GM18909 (cell line): ENCODE data around the gene ANKRD44.

ENCODE experiments used
- ATAC-seq: cut with Tn5 transposase; IDR thresholded peaks from one replicate; pipeline ENCODE4 v1.9.1; 2021; ENCODE audit warnings: mild to moderate bottlenecking; ENCODE audit not compliant: unreplicated experiment, poor library complexity

ANKRD44 gene

DNA sequence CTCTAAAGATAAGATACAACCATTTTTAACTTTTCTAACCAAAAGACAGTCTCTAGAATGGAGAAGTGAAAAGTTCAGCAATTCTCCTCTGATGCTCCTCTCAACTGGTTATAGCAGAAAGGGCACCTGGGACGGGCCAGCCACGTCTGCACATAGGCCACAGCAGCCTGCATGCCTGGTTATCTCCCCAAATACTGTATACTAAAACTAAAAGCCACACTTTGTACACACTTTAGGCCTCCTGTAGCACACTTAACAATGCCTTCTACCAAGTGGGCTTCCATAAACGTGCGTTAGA, 179.1 kb downstream of the ANKRD44 start:
- peak; percentile 79 for ATAC-seq

DNA sequence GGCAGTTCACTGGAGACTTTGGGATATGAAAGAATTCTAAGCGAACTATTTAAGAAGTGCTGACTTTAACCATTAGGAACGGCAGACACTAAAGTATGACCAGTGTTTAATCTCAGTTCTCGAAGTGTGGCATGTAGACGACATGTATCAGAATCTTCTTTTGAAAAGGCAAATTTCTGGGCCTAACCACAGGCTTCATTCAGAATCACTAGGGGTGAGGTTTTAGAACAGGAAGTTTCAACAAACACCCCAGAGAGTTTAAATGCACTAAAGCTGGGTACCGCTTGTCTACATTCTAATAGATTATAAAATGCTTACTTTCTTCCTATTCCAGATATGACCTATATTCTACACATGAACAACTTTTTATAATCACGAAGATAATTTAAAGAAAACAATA, 180.3 kb downstream of the ANKRD44 start:
- peak; percentile 86 for ATAC-seq

DNA sequence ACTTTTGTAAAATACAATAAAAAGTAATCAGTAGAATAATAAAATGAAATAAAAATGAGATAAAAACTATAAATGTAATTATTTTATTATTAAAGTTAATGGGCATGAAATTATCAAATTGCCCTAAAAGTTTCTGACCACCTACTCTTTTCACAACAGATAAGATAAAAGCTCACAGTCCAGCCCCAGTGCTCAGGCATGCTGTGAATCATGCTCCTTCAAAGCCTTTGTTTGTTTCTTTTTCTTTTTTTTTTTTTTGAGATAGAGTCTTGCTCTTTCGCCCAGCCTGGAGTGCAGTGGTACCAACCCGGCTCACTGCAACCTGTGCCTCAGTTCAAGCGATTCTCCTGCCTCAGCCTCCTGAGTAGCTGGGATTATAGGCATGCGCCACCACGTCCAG, 181.7 kb downstream of the ANKRD44 start:
- ATAC-seq = no peak

DNA sequence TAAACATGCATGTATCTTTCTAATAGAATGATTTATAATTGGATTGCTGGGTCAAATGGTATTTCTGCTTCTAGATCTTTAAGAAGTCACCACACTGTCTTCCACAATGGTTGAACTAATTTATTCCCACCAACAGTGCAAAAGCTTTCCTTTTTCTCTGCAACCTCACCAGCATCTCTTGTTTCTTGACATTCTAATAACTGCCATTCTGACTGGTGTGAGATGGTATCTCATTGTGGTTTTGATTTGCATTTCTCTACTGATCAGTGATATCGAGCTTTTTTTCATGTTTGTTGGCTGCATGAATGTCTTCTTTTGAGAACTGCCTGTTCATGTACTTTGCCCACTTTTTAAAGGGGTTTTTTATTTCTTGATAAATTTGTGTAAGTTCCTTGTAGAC, 182.5 kb downstream of the ANKRD44 start:
- ATAC-seq = no peak

DNA sequence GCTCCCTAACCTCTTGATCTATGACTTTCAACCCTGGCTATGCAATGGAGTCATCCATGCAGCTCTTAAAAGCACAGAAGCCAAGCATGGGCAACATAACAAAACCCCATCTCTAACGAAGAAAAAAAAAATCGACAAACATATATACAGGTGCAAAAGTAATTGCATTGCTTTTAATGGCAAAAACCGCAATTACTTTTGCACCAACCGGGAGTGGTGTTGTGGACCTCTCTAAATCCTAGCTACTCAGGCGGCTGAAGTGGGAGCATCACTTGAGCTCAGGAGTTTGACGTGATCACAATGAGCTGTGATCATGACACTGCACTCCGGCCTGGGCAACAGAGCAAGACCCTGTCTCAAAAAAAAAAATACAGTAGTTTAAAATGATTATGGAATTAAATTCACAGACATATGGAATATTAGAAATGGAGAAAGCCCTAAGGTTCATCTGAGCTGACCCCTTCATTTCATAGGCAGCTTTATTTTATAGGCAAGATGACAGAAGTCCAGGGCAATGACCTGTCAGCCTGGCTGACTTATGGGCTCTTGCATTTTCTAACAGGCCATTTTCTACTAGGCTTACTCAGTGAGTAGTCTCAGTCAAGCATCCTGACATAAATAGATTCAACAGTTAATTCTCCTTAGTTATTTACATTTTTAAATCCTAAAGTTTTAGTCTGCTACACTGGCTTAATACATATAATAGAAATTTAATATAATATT, 183.8 kb downstream of the ANKRD44 start:
- ATAC-seq = no peak

DNA sequence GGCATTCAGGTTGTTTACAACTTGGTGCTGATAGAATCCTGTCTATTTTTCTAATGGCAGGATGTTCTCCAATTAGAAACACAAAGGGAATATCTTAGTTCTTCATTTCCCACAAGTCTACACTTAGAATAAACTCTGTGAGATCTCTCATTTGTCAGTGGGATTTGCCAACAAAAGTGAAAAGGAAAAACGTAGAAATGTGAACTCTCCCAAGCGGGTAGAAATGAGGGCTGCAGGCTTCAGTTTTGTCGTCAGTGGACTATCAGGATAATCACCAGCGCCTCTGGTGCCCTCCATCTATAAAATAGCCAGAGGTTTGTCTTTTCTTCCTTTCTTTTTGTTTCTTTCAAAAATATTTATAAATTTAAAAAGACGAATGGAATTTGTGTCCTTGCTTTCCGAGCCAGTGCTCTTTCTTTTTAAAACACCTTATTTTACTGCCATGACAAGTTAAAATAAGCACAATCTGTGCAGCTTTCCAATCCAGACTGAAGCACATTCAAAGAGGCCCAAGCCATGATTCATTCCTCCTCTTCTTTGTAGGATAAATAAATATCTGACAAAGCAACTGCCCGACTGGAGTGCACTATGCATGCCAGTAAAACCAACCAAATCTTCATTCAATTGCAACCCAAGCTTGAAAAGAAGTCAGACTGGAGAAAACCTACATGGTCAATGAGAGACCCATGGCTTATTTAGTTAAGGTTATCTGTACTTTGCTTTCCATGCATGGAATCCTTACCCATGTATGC, 185.8 kb downstream of the ANKRD44 start:
- ATAC-seq = no peak

DNA sequence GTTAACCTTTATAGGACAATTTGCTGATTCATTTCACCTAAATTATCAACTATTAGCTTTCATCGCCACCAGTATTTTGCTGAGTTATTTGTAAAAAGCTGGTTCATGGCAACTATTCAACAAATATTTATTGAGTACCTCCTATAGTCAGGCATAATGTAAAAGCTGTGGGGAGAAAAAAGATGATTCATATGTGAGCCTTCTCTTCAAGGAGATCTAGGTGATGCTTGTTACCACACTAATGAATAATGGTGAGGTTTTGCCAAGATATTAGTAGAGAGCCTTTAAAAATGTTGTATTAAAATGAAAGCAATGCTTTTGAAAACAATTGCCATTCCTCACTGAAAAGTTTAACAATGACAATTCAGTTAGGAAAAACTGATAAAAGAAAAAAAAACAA, 187.8 kb downstream of the ANKRD44 start:
- no peak for ATAC-seq

DNA sequence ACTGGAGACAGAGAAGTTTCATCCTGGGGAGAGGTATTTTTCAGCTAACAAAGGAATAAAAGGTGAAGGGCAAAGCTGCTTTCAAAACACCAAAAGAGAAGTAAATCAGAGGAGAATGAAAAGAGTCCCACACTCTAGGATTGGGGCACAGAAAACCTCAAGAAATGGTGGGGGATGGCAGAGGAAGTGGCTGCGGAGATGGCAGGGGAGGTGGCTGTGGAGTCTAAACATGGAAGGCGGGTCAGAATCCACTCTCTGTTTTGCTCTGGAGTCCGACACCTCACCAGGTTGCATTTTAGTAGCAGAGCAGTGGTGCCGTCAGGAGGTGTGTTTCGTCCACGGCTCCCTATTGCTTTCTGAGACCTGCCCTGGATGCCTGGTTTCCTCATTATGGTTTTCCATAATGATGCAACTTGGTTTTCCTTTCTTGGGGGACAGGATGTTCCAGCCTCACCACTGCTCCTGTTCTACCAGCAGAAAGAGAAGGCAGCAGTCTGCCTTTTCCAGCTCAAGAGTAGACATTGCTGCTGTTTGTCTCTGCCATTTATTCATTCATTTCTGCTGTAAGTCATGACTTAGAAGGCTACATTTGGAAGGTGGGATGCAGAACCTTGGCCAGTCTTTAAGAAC, 188.7 kb downstream of the ANKRD44 start:
- ATAC-seq = no peak

DNA sequence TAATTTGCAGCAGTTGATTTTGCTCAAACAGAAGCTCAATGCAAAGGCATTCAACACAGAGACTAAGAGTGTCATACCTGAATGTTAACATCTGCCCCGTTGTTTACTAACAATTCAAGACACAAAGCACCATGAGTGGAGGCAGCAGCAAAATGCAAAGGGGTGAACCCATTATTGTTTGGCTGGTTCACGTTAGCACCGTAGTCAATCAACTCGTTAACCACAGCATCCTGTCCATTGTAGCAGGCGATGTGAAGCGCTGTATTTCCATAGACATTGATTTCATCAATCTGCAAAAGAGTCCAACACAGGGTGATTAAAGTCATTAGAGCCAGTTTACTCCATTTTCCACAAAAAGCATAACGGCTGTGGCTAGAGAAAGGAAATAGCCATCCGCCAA, 189.3 kb downstream of the ANKRD44 start:
- ATAC-seq = no peak

DNA sequence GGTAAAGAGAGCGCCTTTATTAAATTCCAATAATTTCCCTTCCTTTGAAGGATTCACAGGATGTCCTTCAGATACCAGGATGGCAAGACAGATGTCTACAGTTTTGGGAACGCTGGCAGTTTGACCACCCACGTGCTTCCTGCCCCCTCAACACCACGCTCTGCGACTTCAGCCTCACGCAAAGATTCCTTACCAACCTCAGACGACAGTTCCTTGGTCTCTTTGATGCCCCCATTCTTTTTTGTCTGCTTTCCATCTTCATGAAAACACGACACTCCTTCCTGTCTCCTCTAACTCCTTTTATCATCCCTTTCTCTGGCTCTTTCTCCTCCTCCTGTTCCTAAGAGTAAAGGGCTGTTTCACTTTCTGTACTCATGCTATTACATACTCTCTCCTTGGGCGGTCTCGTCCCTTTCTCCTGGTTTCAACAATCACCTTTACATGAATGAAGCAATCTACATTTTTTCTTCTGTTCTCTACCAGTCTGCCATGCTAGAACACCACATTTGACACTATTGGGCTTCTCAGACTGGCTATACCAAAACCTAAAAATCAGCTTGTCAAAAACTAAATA, 194.2 kb downstream of the ANKRD44 start:
- ATAC-seq = no peak

DNA sequence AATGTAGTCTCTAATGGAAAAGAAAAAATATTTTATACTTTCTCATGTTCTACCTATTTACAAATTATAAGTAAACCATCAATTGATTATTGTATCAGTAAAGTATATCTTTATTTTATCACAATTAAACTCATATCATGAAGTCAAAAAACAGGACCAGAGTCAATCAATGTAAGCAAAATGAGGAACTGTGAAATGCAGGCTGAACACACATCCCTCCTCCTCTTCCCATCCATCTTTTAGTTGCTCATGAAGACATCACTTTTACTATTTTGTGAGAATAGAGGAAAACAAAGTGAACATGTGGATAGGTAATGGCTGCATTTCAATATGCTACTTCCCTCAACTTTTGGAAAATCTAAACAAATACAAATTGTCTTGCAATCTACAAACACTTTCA, 195.3 kb downstream of the ANKRD44 start:
- no peak for ATAC-seq

DNA sequence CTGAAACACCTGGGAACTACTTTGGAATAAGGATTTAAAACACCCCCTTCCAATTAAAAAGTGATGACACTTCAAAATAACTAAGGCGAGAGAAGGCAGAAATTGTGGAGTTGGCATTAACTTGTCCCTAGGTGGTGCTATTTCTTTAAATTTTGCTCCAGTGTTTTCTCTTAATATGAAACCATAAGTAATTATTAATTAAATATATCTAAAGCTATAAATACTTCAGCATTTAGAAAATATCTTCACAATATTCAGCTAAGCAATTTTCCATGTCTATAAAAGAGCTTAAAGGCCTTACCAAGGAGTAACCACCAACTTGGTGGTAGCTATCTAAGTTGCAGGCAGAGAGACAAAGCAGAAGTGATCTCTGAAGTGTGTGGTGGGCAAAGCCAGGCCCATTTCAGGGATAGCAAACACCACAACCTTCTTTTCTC, 197.3 kb downstream of the ANKRD44 start:
- peak; percentile 60 for ATAC-seq

DNA sequence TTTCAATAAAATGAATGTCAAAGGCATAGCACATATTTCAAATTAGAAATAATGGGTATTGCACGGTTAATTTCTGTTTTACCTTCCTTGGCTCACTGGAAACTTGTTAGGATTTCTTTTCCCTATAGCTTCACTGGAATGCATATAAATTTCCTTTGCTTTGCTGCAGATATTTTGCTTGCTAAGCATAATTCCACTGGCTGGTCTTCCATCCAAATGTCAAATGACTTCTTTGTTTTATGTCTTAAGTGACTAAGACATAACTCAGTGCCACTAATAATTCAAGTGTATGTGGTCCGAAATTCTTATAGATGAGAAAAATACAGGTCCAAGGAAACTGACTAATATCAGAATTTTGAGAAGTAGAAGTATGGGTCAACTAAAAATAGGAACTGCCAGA, 201.3 kb downstream of the ANKRD44 start:
- no peak for ATAC-seq

DNA sequence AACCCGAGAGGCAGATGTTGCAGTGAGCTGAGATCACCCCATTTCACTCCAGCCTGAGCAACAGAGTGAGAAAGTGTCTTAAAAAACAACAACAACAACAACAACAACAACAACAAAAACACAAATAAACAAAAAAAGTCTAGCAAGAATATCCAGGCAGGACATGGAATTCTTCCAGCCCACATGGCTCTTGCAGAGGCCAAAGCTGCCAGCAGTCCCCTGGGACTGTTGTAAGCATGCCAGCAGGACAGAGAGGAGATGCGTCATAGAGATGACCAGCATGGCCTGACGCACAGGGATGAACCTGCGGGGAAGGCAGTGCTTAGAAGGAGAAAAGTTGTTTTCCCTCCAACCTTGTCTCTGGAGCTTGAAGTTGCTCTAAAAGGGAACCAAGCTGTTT, 201.8 kb downstream of the ANKRD44 start:
- no peak for ATAC-seq

DNA sequence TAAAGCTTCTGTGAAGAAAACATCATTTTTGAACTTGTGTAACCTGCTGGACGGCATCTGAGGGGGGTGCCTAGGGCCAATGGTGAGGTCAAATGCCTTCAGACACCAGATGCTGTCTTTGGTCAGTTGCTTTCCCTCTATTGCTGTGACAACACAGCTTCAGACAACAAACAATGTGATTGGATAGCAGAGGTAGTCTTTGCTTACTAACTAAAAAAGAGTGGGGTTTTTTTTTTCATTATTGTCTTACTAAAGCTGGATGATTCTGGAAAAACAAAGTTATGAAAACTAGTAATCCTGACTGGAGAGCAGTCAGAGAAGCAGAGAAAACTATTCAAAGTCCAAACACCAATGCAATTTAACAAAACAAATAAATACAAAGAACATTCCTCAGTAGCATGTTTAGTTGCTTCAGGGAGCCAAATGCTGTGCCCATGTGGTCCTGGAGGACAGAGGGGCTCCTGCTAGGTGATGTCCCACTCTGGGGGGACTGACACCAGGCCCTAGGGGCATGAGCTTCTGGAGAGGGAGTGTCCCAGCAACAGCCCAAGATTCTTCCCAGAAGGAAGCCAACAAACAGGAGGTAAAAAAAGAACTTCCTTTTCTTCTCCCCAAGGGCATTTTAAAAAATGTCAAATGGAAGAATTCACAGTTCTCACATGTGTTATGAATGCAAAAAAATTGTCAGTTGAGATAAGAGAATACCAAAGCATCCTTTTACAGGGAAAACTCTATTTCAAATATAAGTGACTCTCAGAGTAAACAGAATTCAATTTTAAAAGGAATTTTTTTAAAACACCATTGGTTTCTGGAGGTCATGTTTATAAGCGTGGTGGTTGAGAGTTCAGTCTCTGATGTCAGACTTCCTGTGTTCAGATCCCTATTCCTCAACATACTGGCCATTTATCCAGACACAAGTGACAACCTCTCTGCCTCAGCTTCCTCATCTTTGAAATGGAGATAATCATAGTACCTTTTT, 203.0 kb downstream of the ANKRD44 start:
- no peak for ATAC-seq

DNA sequence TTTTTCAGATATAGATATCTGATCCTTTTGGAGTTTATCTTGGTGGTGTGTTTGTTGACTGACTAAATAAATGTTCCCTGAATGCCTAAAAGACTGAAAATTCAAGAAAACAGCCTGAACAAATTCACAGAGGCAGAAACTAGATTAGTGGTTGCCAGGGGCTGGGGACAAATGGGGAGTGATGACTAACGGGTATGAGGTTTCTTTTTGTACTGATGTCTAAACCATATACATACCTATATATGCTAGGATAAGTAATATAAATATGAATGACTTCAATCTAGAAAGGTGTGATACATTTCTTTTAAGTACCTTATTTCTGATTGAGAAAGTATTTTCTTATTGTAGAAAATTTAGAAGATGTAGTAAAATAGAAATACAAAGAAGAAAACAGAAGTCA, 207.2 kb downstream of the ANKRD44 start:
- no peak for ATAC-seq

DNA sequence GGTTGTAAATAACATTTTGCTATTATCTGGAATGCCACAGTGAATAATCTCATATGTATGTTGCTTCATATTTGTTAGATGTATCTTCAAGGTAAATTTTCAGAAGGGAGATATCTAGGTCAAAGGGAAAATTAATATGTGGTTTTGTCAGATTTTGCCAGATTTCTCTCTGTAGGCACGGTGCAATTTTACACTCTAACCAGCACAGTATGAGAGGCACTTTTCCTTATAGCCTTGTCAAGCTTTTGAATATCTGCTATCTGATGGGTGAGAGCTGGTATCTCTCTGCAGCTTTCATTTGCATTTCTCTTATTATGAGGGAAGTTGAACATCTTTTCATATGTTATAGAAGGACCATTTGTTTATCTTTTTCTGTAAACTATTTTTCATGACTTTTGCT, 208.3 kb downstream of the ANKRD44 start:
- ATAC-seq = no peak

DNA sequence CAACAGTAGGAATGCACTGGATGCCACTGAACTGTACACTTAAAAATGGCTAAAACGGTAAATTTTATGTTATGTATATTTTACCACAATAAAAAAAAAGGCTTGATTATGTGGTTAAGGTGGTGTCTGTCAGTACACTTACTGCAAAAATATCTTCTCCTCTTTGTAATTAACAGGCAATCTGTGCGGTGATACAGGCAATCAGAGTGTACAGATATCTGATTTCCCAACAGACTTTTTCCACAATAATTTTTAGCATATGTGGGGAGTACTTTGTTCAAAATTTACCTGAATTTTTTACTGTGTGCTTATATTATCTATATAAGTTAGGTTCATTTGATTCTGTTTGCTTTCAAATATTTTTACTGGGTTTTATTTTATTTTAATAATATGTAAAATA, 209.1 kb downstream of the ANKRD44 start:
- no peak for ATAC-seq

DNA sequence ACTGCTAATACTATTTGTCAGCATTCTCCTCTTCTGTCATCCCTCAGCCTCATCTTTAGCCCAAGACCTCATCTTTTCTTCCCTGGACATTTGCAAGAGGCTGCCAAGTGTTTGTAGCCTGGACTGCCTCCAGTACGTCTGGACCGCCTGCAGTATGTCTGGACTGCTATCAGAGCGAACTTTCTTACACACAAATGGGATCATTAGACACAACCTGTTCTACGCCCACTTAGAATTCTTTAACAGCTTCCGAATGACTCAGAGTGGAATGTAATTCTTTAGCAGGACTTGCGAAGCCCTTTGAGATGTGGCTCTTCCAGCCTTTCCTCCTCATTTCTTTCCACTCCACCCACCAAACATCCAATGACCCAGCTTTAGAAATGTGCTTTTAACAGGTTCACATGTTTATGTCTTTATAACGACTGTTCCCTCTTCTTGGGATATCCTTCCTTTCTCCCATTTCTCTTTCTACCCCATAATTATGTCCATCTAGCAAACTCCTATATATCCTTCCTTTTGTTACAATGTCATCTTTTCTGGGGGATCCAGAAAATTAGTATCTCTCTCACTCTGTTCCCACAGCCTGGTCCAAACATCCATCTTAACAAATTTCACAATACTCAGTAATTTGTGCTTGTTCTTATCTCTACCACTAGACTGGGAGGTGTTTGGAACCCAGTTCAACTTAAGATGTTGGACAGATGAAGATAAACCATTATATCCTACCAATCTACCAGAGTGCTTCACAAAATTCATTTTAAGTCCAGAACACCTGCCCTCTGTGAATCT, 212.8 kb downstream of the ANKRD44 start:
- no peak for ATAC-seq
